ENCODE measurements around the gene SLIT3.

DNA sequence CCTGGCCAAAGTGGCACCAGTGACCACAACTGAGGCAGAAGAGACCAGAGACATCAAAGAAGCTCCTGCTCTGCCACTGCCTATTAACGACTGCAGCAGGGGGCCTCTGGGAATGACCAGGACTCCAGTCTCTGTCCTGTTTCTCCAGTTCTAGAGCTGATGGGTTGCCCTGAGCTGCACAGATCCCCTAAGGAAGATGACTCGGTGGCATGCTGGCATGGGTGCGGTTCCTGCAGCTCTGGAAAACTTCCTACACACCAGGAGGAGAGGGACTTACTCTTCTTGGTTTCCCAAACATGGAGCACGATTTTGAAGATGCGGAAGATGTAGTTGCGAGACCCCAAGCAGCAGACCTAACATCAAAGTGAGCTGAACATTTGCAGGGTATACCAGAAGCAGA is 2.7 kb downstream of the SLIT3 start:
- TF ChIP-seq, protein P1, sequence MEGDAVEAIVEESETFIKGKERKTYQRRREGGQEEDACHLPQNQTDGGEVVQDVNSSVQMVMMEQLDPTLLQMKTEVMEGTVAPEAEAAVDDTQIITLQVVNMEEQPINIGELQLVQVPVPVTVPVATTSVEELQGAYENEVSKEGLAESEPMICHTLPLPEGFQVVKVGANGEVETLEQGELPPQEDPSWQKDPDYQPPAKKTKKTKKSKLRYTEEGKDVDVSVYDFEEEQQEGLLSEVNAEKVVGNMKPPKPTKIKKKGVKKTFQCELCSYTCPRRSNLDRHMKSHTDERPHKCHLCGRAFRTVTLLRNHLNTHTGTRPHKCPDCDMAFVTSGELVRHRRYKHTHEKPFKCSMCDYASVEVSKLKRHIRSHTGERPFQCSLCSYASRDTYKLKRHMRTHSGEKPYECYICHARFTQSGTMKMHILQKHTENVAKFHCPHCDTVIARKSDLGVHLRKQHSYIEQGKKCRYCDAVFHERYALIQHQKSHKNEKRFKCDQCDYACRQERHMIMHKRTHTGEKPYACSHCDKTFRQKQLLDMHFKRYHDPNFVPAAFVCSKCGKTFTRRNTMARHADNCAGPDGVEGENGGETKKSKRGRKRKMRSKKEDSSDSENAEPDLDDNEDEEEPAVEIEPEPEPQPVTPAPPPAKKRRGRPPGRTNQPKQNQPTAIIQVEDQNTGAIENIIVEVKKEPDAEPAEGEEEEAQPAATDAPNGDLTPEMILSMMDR (IDR thresholded peaks at IDR 0.05): no peak
- TF ChIP-seq POLR2A (IDR thresholded peaks at IDR 0.05) (no peak), EP300 (IDR thresholded peaks at IDR 0.05) (no peak)
